HCT116 (cell line): ENCODE measurements around the gene PRR29. TPM values are rescaled to one million over a fixed set of nuclear protein-coding genes. Genes with fewer than 3 reads are reported as not detected.

Experiments used
- ATAC-seq: fragments of 200-7000 bp; cut with Tn5 transposase; 2 replicates; pipeline ENCODE4 v1.9.1; 2020; ENCODE audit warnings: mild to moderate bottlenecking, moderate library complexity
- BruUV-seq: library from RNA; stranded (reverse); fragments of 400-500 nt; replicated peaks from 2 replicates; lab custom pipeline; 2021; lab: Mats Ljungman, UMichigan
- CTCF ChIA-PET: fragments of 300-600 bp; sonication (Branson Sonifier 250); formaldehyde crosslinking; loops from one replicate; lab custom pipeline; 2021; ENCODE audit warnings: antibody characterized with exemption; lab: Charles Lee
- POLR2A ChIA-PET: fragments of 300-600, 350-600 bp; sonication (Branson Sonifier 250); formaldehyde crosslinking; loops from one replicate; lab custom pipeline; 2021; ENCODE audit warnings: antibody characterized with exemption; lab: Charles Lee
- RAD21 ChIA-PET, 2 experiments: fragments of 300-600 bp; sonication (Branson Sonifier 250); formaldehyde crosslinking; loops; one replicate each; lab custom pipeline; 2023; ENCODE audit warnings: low total read pairs in 2 of 2; ENCODE audit not compliant: uncharacterized antibody in 2 of 2, unreplicated experiment in 2 of 2, low non-redundant PET in 1 of 2; lab: Charles Lee
- DNase-seq: peaks from one replicate; pipeline ENCODE4 v3.0.0-alpha.2; 2010; ENCODE audit warnings: low read depth, low spot score
- H2AFZ ChIP-seq: fragments of 200-600 bp; shearing (Covaris generic), sonication (generic); 2 replicates; pipeline ENCODE4 v1.6.1; 2017; ENCODE audit warnings: low read depth, mixed run types, mixed read lengths, antibody characterized with exemption, low read length; ENCODE audit not compliant: poor library complexity, severe bottlenecking
- H3K27ac ChIP-seq: 2 replicates; pipeline ENCODE4 v1.5.1; 2012; ENCODE audit warnings: low read depth, low read length
- H3K27me3 ChIP-seq: fragments of 200-600 bp; sonication (generic); 2 replicates; pipeline ENCODE4 v1.6.1; 2016; ENCODE audit warnings: mixed run types, low read length, mixed read lengths; ENCODE audit not compliant: insufficient read depth
- H3K36me3 ChIP-seq, 2 experiments: fragments of 200-500 bp in 1 of 2; fragments of 200-600 bp in 1 of 2; sonication (Bioruptor generic) in 1 of 2; sonication (generic) in 1 of 2; 2 replicates each; pipeline versions ENCODE4 v1.5.1 to v1.6.1; 2014 to 2016; ENCODE audit warnings: low read length in 2 of 2, inconsistent platforms in 1 of 2, mixed read lengths in 1 of 2, mixed run types in 1 of 2; ENCODE audit not compliant: insufficient read depth in 2 of 2, control insufficient read depth in 1 of 2
- H3K4me1 ChIP-seq, 2 experiments: fragments of 200-600 bp in 1 of 2; sonication (generic) in 1 of 2; 2 replicates each; pipeline versions ENCODE4 v1.5.1 to v1.6.1; 2012 to 2017; ENCODE audit warnings: low read length in 2 of 2, inconsistent platforms in 1 of 2, mild to moderate bottlenecking in 1 of 2, mixed read lengths in 1 of 2, mixed run types in 1 of 2, moderate library complexity in 1 of 2; ENCODE audit not compliant: insufficient read depth in 2 of 2, control insufficient read depth in 1 of 2
- H3K4me2 ChIP-seq: fragments of 200-600 bp; sonication (generic); 2 replicates; pipeline ENCODE4 v1.6.1; 2017; ENCODE audit warnings: mixed run types, low read length, mixed read lengths
- H3K4me3 ChIP-seq, 2 experiments: fragments of 200-600 bp in 1 of 2; sonication (generic) in 1 of 2; replicated peaks in 1 of 2; 2 replicates each; pipeline ENCODE4 v1.5.1; 2011 to 2016; ENCODE audit warnings: low read length in 2 of 2, control low read depth in 1 of 2, low read depth in 1 of 2, mild to moderate bottlenecking in 1 of 2, mixed read lengths in 1 of 2, mixed run types in 1 of 2
- H3K79me2 ChIP-seq: fragments of 200-600 bp; sonication (generic); 2 replicates; pipeline ENCODE4 v1.6.1; 2017; ENCODE audit warnings: mild to moderate bottlenecking, mixed run types, low read length, moderate library complexity, mixed read lengths; ENCODE audit not compliant: insufficient read depth
- H3K9ac ChIP-seq: fragments of 200-600 bp; sonication (generic); 2 replicates; pipeline ENCODE4 v1.6.1; 2016; ENCODE audit warnings: low read length, mixed read lengths
- H3K9me2 ChIP-seq: fragments of 200-600 bp; sonication (generic), shearing (Covaris generic); 2 replicates; pipeline ENCODE4 v1.6.1; 2017; ENCODE audit warnings: mixed run types, mild to moderate bottlenecking, moderate library complexity; ENCODE audit not compliant: insufficient read depth
- H3K9me3 ChIP-seq, 2 experiments: fragments of 200-500 bp in 1 of 2; fragments of 200-600 bp in 1 of 2; sonication (Bioruptor generic) in 1 of 2; sonication (generic) in 1 of 2; 2 replicates each; pipeline ENCODE4 v1.6.1; 2014 to 2017; ENCODE audit warnings: low read length in 2 of 2, mixed read lengths in 2 of 2, inconsistent platforms in 1 of 2, low read depth in 1 of 2, mild to moderate bottlenecking in 1 of 2, mixed run types in 1 of 2, moderate library complexity in 1 of 2; ENCODE audit not compliant: control insufficient read depth in 1 of 2, insufficient read depth in 1 of 2
- H4K20me1 ChIP-seq: fragments of 200-600 bp; sonication (generic), shearing (Covaris generic); 2 replicates; pipeline ENCODE4 v1.6.1; 2017; ENCODE audit warnings: mixed run types, mild to moderate bottlenecking, moderate library complexity; ENCODE audit not compliant: insufficient read depth
- CBX3 ChIP-seq: IDR thresholded peaks from 2 replicates; pipeline ENCODE4 v1.6.1; 2012; ENCODE audit warnings: low read depth
- CEBPB ChIP-seq: IDR thresholded peaks from 2 replicates; pipeline ENCODE4 v1.6.1; 2012; ENCODE audit warnings: low read depth
- EGR1 ChIP-seq: IDR thresholded peaks from 2 replicates; pipeline ENCODE4 v1.6.1; 2012; ENCODE audit warnings: low read depth
- ELF1 ChIP-seq: IDR thresholded peaks from 2 replicates; pipeline ENCODE4 v1.6.1; 2012; ENCODE audit warnings: low read depth, borderline replicate concordance
- EZH2 ChIP-seq: fragments of 200-600 bp; sonication (generic); IDR thresholded peaks from 2 replicates; pipeline ENCODE4 v1.6.1; 2017; ENCODE audit warnings: antibody characterized with exemption, mixed run types
- EZH2phosphoT487 ChIP-seq: fragments of 200-600 bp; IDR thresholded peaks from 2 replicates; pipeline ENCODE4 v1.6.1; 2018; ENCODE audit warnings: antibody characterized with exemption, borderline replicate concordance
- FOSL1 ChIP-seq: IDR thresholded peaks from 2 replicates; pipeline ENCODE4 v1.6.1; 2012; ENCODE audit warnings: low read depth
- JUND ChIP-seq: IDR thresholded peaks from 2 replicates; pipeline ENCODE4 v1.6.1; 2012
- POLR2A ChIP-seq: IDR thresholded peaks from 2 replicates; pipeline ENCODE4 v1.7.0; 2011; ENCODE audit warnings: borderline replicate concordance; ENCODE audit not compliant: insufficient read depth, insufficient read length; ENCODE audit errors: extremely low read depth
- SIN3A ChIP-seq: IDR thresholded peaks from 2 replicates; pipeline ENCODE4 v1.6.1; 2012; ENCODE audit warnings: low read depth
- SRF ChIP-seq: IDR thresholded peaks from 2 replicates; pipeline ENCODE4 v1.6.1; 2012; ENCODE audit warnings: low read depth
- TCF7L2 ChIP-seq: IDR thresholded peaks from 2 replicates; pipeline ENCODE4 v1.7.0; 2011; ENCODE audit warnings: borderline replicate concordance, inconsistent platforms; ENCODE audit not compliant: insufficient read depth, insufficient read length; ENCODE audit errors: extremely low read depth
- YY1 ChIP-seq: IDR thresholded peaks from 2 replicates; pipeline ENCODE4 v1.6.1; 2011; ENCODE audit warnings: low read length, low read depth, moderate library complexity, mild to moderate bottlenecking; ENCODE audit not compliant: insufficient replicate concordance; ENCODE audit errors: extremely low read depth
- ZFX ChIP-seq: fragments of 450-650 bp; IDR thresholded peaks from 2 replicates; pipeline ENCODE4 v1.6.1; 2017
- ZNF274 ChIP-seq: fragments of 200-500 bp; sonication (Bioruptor generic); IDR thresholded peaks from 2 replicates; pipeline ENCODE4 v1.6.1; 2014; ENCODE audit warnings: mild to moderate bottlenecking, low read depth, low read length, inconsistent platforms
- intact Hi-C: fragments of 100-400 bp; cut with micrococcal nuclease; formaldehyde crosslinking; loops from 2 replicates; pipeline ENCODE4 v1.10.0; 2022
- total RNA-seq: library from RNA; stranded (reverse); gene quantifications from one replicate; pipeline ENCODE4 v1.2.1, GENCODE V29; 2021; ENCODE audit not compliant: unreplicated experiment
- TF ChIP-seq, protein P1 (sequence below): IDR thresholded peaks from 2 replicates; pipeline ENCODE4 v1.6.1; 2012
- TF ChIP-seq, protein P2 (sequence below): IDR thresholded peaks from 2 replicates; pipeline ENCODE4 v1.6.1; 2012
- TF ChIP-seq, protein P3 (sequence below), 3 experiments: fragments of 200-600 bp in 1 of 3; sonication (generic) in 1 of 3; IDR thresholded peaks in 2 of 3; conservative IDR thresholded peaks in 1 of 3; 2 replicates each; pipeline ENCODE4 v1.5.1; 2012 to 2017; ENCODE audit warnings: low read depth in 2 of 3, low read length in 2 of 3, antibody characterized with exemption in 1 of 3, borderline replicate concordance in 1 of 3, control low read depth in 1 of 3, mild to moderate bottlenecking in 1 of 3, mixed read lengths in 1 of 3, mixed run types in 1 of 3, moderate library complexity in 1 of 3; ENCODE audit not compliant: insufficient read depth in 1 of 3
- TF ChIP-seq, protein P4 (sequence below): IDR thresholded peaks from 2 replicates; pipeline ENCODE4 v1.6.1; 2012; ENCODE audit warnings: low read depth

Gene PRR29
- total RNA-seq, 1 experiment from 2014 or later = not detected

DNA sequence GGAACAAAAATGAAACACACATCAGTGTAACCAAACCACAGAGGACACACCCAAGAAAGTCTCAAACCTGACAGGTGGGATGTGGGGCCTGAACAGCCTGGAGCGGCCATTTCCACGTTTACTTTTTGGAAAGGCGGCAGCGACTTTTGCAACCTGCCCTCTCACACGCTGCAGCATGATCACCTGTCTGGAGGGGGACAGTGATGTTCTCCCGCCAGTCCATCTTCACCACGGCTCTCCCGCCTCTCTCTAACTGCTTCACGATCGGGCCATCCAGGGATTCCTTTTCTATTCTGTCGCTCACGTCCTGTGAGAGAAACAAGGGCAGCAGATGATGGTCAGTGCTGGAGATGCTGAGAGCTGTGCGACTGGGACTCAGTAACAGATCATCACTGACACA lies 47.0 kb downstream of the PRR29 start:
- Histone ChIP-seq H3K4me1 (no peaks in the 10 kb centered on the region), H3K9me2 (no peaks in the 10 kb centered on the region), H4K20me1 (no peaks in the 10 kb centered on the region), H3K79me2 (no peaks in the 10 kb centered on the region), H3K9me3 (no peaks in the 10 kb centered on the region), H3K36me3 (peaks cover 0 to 14% of the 10 kb centered on the region in 2 experiments; a peak in 3 of 4 replicates), H3K9ac (no peak overlapping the region), H3K4me3 (no peak overlapping the region), H2AFZ (no peak overlapping the region), H3K27me3 (no peaks in the 10 kb centered on the region), H3K4me2 (no peak overlapping the region), H3K27ac (no peak overlapping the region)
- TF ChIP-seq, protein P1, sequence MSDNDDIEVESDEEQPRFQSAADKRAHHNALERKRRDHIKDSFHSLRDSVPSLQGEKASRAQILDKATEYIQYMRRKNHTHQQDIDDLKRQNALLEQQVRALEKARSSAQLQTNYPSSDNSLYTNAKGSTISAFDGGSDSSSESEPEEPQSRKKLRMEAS = no peak
- TF ChIP-seq, protein P2, sequence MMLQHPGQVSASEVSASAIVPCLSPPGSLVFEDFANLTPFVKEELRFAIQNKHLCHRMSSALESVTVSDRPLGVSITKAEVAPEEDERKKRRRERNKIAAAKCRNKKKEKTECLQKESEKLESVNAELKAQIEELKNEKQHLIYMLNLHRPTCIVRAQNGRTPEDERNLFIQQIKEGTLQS = no peak
- TF ChIP-seq CBX3 = no peak
- no peak for TF ChIP-seq SRF
- no peak for TF ChIP-seq SIN3A
- TF ChIP-seq ZFX = no peak
- no peak for TF ChIP-seq EZH2
- no peak for TF ChIP-seq YY1
- TF ChIP-seq CEBPB = no peak
- TF ChIP-seq, protein P3, sequence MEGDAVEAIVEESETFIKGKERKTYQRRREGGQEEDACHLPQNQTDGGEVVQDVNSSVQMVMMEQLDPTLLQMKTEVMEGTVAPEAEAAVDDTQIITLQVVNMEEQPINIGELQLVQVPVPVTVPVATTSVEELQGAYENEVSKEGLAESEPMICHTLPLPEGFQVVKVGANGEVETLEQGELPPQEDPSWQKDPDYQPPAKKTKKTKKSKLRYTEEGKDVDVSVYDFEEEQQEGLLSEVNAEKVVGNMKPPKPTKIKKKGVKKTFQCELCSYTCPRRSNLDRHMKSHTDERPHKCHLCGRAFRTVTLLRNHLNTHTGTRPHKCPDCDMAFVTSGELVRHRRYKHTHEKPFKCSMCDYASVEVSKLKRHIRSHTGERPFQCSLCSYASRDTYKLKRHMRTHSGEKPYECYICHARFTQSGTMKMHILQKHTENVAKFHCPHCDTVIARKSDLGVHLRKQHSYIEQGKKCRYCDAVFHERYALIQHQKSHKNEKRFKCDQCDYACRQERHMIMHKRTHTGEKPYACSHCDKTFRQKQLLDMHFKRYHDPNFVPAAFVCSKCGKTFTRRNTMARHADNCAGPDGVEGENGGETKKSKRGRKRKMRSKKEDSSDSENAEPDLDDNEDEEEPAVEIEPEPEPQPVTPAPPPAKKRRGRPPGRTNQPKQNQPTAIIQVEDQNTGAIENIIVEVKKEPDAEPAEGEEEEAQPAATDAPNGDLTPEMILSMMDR (IDR thresholded peaks at IDR 0.05 in 2 of 3, conservative IDR thresholded peaks at IDR 0.05 in 1 of 3; ENCODE audit: borderline replicate concordance in 1 of 3, insufficient read depth in 1 of 3, low read depth in 2 of 3, low read length in 2 of 3) = no peak
- no peak for TF ChIP-seq EGR1
- no peak for TF ChIP-seq POLR2A
- no peak for TF ChIP-seq FOSL1
- TF ChIP-seq, protein P4, sequence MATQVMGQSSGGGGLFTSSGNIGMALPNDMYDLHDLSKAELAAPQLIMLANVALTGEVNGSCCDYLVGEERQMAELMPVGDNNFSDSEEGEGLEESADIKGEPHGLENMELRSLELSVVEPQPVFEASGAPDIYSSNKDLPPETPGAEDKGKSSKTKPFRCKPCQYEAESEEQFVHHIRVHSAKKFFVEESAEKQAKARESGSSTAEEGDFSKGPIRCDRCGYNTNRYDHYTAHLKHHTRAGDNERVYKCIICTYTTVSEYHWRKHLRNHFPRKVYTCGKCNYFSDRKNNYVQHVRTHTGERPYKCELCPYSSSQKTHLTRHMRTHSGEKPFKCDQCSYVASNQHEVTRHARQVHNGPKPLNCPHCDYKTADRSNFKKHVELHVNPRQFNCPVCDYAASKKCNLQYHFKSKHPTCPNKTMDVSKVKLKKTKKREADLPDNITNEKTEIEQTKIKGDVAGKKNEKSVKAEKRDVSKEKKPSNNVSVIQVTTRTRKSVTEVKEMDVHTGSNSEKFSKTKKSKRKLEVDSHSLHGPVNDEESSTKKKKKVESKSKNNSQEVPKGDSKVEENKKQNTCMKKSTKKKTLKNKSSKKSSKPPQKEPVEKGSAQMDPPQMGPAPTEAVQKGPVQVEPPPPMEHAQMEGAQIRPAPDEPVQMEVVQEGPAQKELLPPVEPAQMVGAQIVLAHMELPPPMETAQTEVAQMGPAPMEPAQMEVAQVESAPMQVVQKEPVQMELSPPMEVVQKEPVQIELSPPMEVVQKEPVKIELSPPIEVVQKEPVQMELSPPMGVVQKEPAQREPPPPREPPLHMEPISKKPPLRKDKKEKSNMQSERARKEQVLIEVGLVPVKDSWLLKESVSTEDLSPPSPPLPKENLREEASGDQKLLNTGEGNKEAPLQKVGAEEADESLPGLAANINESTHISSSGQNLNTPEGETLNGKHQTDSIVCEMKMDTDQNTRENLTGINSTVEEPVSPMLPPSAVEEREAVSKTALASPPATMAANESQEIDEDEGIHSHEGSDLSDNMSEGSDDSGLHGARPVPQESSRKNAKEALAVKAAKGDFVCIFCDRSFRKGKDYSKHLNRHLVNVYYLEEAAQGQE = no peak
- no peak for TF ChIP-seq TCF7L2
- no peak for TF ChIP-seq JUND
- TF ChIP-seq ELF1 = no peak
- no peak for TF ChIP-seq ZNF274
- TF ChIP-seq EZH2phosphoT487 = no peak
- ChIA-PET POLR2A (no interaction called here), RAD21 (no interaction called here), CTCF (interaction anchor here (1.4 kb wide), 1 partner anchor 16 kb away, joined by 4 read pairs; no protein-coding TSS in a partner anchor)
- intact Hi-C loops = no loop called here
- ATAC-seq = no peak
- BruUV-seq = no TSS peak
- no peak for DNase-seq
